Myometrial cell (primary cell): ENCODE results near the gene KRTAP29-1. TPM values are rescaled to one million over a fixed set of nuclear protein-coding genes. Genes with fewer than 3 reads are reported as not detected.

Experiments used
- total RNA-seq: library from RNA; depleted of rRNA; stranded (reverse); fragments of >200 nt; gene quantifications from 2 replicates; pipeline ENCODE4 v1.2.3, GENCODE V29; 2015

KRTAP29-1 gene, protein sequence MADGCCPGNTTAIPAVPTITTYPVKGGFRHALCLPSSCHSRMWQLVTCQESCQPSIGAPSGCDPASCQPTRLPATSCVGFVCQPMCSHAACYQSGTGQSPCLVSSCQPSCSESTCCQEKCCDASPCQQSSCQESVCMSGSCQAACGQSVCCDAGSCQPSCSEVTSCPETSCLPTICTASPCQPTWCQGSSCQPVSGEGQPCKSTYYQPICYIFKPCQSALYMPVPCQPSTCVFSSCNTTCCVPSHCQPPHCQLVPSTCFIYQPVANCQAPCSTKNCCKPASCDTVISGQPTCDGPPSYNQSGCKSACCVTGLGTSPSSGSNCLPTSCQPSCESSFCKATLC
- total RNA-seq: not detected in 2 replicates

DNA sequence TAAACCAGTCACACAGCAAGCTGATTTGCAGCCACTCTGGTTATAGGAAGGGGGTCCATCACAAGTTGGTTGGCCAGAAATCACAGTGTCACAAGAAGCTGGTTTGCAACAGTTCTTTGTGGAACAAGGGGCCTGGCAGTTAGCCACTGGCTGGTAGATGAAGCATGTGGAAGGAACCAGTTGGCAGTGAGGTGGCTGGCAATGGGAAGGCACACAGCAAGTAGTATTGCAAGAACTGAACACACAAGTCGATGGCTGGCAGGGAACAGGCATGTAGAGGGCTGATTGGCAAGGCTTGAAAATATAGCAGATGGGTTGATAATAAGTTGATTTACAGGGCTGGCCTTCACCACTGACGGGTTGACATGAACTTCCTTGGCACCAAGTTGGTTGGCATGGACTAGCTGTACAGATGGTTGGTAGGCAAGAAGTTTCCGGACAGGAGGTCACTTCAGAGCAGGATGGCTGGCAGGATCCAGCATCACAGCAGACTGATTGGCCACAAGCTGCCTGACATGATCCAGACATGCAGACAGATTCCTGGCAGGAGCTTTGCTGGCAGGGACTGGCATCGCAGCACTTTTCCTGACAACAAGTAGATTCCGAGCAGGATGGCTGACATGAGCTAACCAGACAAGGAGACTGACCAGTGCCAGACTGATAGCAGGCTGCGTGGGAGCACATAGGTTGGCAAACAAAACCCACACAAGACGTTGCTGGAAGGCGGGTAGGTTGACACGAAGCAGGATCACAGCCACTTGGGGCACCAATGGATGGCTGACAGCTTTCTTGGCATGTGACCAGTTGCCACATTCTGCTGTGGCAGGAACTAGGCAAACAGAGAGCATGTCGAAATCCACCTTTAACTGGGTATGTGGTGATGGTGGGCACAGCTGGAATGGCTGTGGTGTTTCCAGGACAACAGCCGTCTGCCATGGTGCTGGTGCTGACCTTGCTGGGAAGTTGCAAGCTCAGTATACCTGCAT is at the start of gene KRTAP29-1:
Gene KRTAP29-1 (minus strand): TSS at position 936 of the 986 bp plus-strand sequence. CDS start 0 bp downstream, at position 936.

GRCh38 chr17:41350381-41350878 is 47.8 kb upstream of the KRTAP29-1 start, which contains the start of gene KRT33A:
TSS of gene KRT33A (minus strand) at chr17:41350828. CDS start at chr17:41350767, 61 bp downstream.

GRCh38 chr17:41315204-41315794 is 12.6 kb upstream of the KRTAP29-1 start, which contains the start of gene KRTAP17-1:
TSS of gene KRTAP17-1 (minus strand) at chr17:41315710. CDS start at chr17:41315650, 60 bp downstream.

DNA sequence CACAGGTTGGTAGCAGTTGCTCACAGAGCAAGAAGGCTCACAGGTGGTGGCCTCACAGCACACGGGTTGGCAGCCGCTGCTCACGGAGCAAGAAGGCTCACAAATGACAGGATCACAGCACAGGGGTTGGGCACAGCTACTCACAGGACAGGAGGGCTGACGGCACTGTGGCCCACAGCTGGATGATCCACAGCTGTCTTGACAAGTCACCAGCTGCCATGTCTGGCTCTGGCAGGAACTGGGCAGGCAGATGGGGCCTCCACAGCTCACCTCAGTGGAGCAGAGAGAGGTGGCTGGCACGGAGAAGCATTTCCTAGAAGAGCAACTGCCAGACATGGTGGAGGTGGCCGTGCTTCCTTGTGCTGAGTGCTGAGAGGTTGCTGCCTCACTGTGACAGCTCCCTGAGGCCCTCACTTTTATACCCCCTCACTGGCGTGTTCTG is 6.3 kb upstream of the KRTAP29-1 start, which contains the start of gene KRTAP16-1:
Gene KRTAP16-1 (minus strand): TSS at position 392 of the 442 bp plus-strand sequence. CDS start 56 bp downstream, at position 336.

DNA sequence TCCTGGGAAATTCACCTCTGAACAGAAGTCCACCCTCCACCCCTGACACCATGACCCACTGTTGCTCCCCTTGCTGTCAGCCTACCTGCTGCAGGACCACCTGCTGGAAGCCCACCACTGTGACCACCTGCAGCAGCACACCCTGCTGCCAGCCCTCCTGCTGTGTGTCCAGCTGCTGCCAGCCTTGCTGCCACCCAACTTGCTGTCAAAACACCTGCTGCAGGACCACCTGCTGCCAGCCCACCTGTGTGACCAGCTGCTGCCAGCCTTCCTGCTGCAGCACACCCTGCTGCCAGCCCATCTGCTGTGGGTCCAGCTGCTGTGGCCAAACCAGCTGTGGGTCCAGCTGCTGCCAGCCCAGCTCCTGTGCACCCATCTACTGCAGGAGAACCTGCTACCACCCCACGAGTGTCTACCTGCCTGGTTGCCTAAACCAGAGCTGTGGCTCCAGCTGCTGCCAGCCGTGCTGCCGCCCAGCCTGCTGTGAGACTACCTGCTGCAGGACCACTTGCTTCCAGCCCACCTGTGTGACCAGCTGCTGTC is 26.9 kb downstream of the KRTAP29-1 start, which contains the start of gene KRTAP9-7:
Gene KRTAP9-7 (plus strand): TSS at position 51 of the 543 bp plus-strand sequence. CDS start 0 bp downstream, at position 51.

DNA sequence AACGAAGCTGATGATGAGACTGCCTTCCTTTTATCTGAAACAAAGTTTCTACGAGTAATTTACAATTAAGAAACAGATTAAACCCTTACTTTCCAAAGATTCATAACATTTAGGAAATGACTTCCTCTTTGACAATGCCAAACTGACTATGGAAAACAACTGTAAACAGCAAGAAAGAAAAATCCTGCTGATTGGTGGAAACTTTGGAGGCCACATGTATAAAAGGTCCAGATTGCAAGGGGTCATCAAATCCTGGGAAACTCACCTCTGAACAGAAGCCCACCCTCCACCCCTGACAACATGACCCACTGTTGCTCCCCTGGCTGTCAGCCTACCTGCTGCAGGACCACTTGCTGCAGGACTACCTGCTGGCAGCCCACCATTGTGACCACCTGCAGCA is 37.6 kb downstream of the KRTAP29-1 start, which contains the start of gene KRTAP9-6:
Gene KRTAP9-6 (plus strand): TSS at position 301 of the 400 bp plus-strand sequence. CDS start 0 bp downstream, at position 301.

GRCh38 chr17:41255381-41256290 is 47.0 kb downstream of the KRTAP29-1 start, which contains the start of gene KRTAP9-9:
TSS of gene KRTAP9-9 (plus strand) at chr17:41255384.

Other genes starting within 250 kb of the KRTAP29-1 start
- not detected in 2 replicates for gene KRTAP2-2, start 247.6 kb downstream of the KRTAP29-1 start, total RNA-seq
- gene KRTAP2-3, start 242.7 kb downstream of the KRTAP29-1 start, total RNA-seq: 0.89 TPM in 1 of 2 replicates, not detected in the other
- not detected in 2 replicates for gene KRTAP2-4, start 237.0 kb downstream of the KRTAP29-1 start, total RNA-seq
- gene KRTAP4-7, start 218.7 kb downstream of the KRTAP29-1 start, total RNA-seq: not detected in 2 replicates
- not detected in 2 replicates for gene KRTAP4-8, start 204.7 kb downstream of the KRTAP29-1 start, total RNA-seq
- gene KRTAP4-16, start 200.6 kb downstream of the KRTAP29-1 start, total RNA-seq: not detected in 2 replicates
- gene KRTAP4-9, start 197.5 kb downstream of the KRTAP29-1 start, total RNA-seq: not detected in 2 replicates
- gene KRTAP4-11, start 184.5 kb downstream of the KRTAP29-1 start, total RNA-seq: not detected in 2 replicates
- not detected in 2 replicates for gene KRTAP4-12, start 178.7 kb downstream of the KRTAP29-1 start, total RNA-seq
- not detected in 2 replicates for gene KRTAP4-6, start 162.3 kb downstream of the KRTAP29-1 start, total RNA-seq
- gene KRTAP4-5, start 153.0 kb downstream of the KRTAP29-1 start, total RNA-seq: not detected in 2 replicates
- gene KRTAP4-4, start 142.1 kb downstream of the KRTAP29-1 start, total RNA-seq: not detected in 2 replicates
- not detected in 2 replicates for gene KRTAP4-3, start 134.6 kb downstream of the KRTAP29-1 start, total RNA-seq
- not detected in 2 replicates for gene KRTAP4-2, start 124.6 kb downstream of the KRTAP29-1 start, total RNA-seq
- gene KRTAP4-1, start 117.9 kb downstream of the KRTAP29-1 start, total RNA-seq: not detected in 2 replicates
- gene KRTAP9-1, start 113.0 kb downstream of the KRTAP29-1 start, total RNA-seq: not detected in 2 replicates
- gene KRTAP9-2, start 76.2 kb downstream of the KRTAP29-1 start, total RNA-seq: not detected in 2 replicates
- gene KRTAP9-3, start 70.4 kb downstream of the KRTAP29-1 start, total RNA-seq: not detected in 2 replicates
- gene KRTAP9-8, start 64.9 kb downstream of the KRTAP29-1 start, total RNA-seq: not detected in 2 replicates
- not detected in 2 replicates for gene KRTAP9-4, start 53.2 kb downstream of the KRTAP29-1 start, total RNA-seq
- not detected in 2 replicates for gene KRTAP9-9, start 47.5 kb downstream of the KRTAP29-1 start, total RNA-seq
- not detected in 2 replicates for gene KRTAP9-6, start 37.5 kb downstream of the KRTAP29-1 start, total RNA-seq
- not detected in 2 replicates for gene KRTAP9-7, start 27.2 kb downstream of the KRTAP29-1 start, total RNA-seq
- not detected in 2 replicates for gene KRTAP16-1, start 6.5 kb upstream of the KRTAP29-1 start, total RNA-seq
- gene KRTAP17-1, start 12.9 kb upstream of the KRTAP29-1 start, total RNA-seq: not detected in 2 replicates
- not detected in 2 replicates for gene KRT33A, start 48.0 kb upstream of the KRTAP29-1 start, total RNA-seq
- under 0.01 TPM in 1 of 2 replicates, not detected in the other for gene KRT33B, start 67.0 kb upstream of the KRTAP29-1 start, total RNA-seq
- gene KRT34, start 79.5 kb upstream of the KRTAP29-1 start, total RNA-seq: 115 and 121 TPM in 2 replicates
- not detected in 2 replicates for gene KRT31, start 94.8 kb upstream of the KRTAP29-1 start, total RNA-seq
- 0.71 TPM in 1 of 2 replicates, not detected in the other for gene KRT37, start 121.7 kb upstream of the KRTAP29-1 start, total RNA-seq
- gene KRT38, start 138.1 kb upstream of the KRTAP29-1 start, total RNA-seq: 0.18 TPM in 1 of 2 replicates, not detected in the other
- gene KRT32, start 164.5 kb upstream of the KRTAP29-1 start, total RNA-seq: 0.18 TPM in 1 of 2 replicates, not detected in the other
- not detected in 2 replicates for gene KRT35, start 178.3 kb upstream of the KRTAP29-1 start, total RNA-seq
- gene KRT36, start 187.1 kb upstream of the KRTAP29-1 start, total RNA-seq: not detected in 2 replicates
- gene KRT13, start 202.8 kb upstream of the KRTAP29-1 start, total RNA-seq: 0.35 TPM in 1 of 2 replicates, not detected in the other
- 5.3 and 13.8 TPM in 2 replicates for gene KRT15, start 216.0 kb upstream of the KRTAP29-1 start, total RNA-seq
- 631 and 654 TPM in 2 replicates for gene KRT19, start 225.5 kb upstream of the KRTAP29-1 start, total RNA-seq